ENCODE data around the gene CACNA2D3.

CACNA2D3 gene

DNA sequence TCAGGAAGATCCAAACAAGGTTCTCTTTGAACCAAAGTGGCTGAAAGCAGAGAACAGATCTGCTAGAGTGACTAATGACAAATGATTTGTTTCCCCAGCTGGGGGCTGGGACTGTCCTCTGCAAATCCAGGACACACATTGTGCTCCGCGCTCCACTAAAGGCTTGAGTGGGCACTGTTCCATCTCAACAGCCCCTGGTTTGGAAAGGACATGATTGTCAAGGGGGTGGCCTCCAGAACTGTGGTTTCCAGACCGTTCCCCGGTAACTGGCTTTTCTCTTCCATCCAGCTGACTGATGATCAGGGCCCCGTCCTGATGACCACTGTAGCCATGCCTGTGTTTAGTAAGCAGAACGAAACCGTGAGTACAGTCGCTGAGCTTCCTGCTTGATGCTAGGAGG lies 714.5 kb downstream of the CACNA2D3 start:
- DNase-seq (ENCODE audit: low read depth): no peak
- no peak overlapping the region for H3K4me3 ChIP-seq (ENCODE audit: low read length)
- TF ChIP-seq, protein P1, sequence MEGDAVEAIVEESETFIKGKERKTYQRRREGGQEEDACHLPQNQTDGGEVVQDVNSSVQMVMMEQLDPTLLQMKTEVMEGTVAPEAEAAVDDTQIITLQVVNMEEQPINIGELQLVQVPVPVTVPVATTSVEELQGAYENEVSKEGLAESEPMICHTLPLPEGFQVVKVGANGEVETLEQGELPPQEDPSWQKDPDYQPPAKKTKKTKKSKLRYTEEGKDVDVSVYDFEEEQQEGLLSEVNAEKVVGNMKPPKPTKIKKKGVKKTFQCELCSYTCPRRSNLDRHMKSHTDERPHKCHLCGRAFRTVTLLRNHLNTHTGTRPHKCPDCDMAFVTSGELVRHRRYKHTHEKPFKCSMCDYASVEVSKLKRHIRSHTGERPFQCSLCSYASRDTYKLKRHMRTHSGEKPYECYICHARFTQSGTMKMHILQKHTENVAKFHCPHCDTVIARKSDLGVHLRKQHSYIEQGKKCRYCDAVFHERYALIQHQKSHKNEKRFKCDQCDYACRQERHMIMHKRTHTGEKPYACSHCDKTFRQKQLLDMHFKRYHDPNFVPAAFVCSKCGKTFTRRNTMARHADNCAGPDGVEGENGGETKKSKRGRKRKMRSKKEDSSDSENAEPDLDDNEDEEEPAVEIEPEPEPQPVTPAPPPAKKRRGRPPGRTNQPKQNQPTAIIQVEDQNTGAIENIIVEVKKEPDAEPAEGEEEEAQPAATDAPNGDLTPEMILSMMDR (IDR thresholded peaks at IDR 0.05; ENCODE audit: insufficient read depth, low read depth, low read length, missing control alignments): no peak

DNA sequence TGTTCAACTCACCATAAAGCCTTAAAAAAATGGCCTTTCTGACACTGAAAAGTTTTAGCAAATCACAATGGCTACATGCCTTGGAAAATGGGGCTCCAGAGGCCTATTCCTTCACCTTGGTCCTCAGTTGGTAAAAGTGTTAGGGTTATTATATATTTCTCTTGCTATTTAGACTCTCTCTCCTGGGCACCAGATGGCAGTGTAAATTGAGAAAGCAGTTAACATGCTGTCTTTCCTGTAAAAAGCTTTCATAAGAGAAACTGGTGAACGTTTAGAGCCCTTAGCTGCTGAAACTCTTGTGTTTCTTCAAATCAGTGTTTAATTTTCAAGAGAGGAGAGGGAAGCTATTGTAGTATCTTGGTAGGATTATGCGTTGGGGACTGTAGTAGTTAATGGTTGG lies 715.6 kb downstream of the CACNA2D3 start:
- DNase-seq (ENCODE audit: low read depth): no peak
- no peak overlapping the region for H3K4me3 ChIP-seq (ENCODE audit: low read length)
- TF ChIP-seq, protein P1 (IDR thresholded peaks at IDR 0.05; ENCODE audit: insufficient read depth, low read depth, low read length, missing control alignments): no peak

- TF ChIP-seq, protein P1 (IDR thresholded peaks at IDR 0.05; ENCODE audit: insufficient read depth, low read depth, low read length, missing control alignments): no peak
- no peak overlapping the region for H3K4me3 ChIP-seq (ENCODE audit: low read length)
- no peak for DNase-seq (ENCODE audit: low read depth)
Measured at GRCh38 chr3:54841471-54841870, 719.1 kb downstream of the CACNA2D3 start.

GRCh38 chr3:54843352-54843751 lies 721.0 kb downstream of the CACNA2D3 start:
- DNase-seq (ENCODE audit: low read depth): no peak
- TF ChIP-seq, protein P1 (IDR thresholded peaks at IDR 0.05; ENCODE audit: insufficient read depth, low read depth, low read length, missing control alignments): no peak
- no peak overlapping the region for H3K4me3 ChIP-seq (ENCODE audit: low read length)

GRCh38 chr3:54844211-54844610 lies 721.9 kb downstream of the CACNA2D3 start:
- no peak for DNase-seq (ENCODE audit: low read depth)
- H3K4me3 ChIP-seq (ENCODE audit: low read length): no peak overlapping the region
- TF ChIP-seq, protein P1 (IDR thresholded peaks at IDR 0.05; ENCODE audit: insufficient read depth, low read depth, low read length, missing control alignments): no peak

- H3K4me3 ChIP-seq (ENCODE audit: low read length): no peak overlapping the region
- TF ChIP-seq, protein P1 (IDR thresholded peaks at IDR 0.05; ENCODE audit: insufficient read depth, low read depth, low read length, missing control alignments): no peak
- DNase-seq (ENCODE audit: low read depth): no peak
Measured at GRCh38 chr3:54845011-54845410, 722.7 kb downstream of the CACNA2D3 start.

DNA sequence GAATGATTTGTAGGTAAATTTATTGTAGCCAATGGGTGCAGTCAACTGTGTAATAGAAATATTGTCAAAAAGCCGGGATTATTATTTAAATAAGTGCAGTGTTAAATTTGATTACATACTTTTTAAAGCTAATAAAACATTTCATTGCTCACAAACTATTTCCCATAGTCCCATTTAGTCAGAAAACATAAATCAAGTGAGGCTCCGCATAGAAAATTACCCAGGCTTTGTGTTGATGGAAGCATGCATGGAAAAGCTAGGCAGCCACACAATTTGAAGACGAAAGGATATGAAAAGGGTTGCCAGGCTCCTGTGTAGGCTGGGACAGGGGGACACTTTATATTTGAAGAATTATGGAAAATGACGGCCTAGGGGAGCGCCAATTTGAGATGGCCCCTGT lies 723.2 kb downstream of the CACNA2D3 start:
- TF ChIP-seq, protein P1 (IDR thresholded peaks at IDR 0.05; ENCODE audit: insufficient read depth, low read depth, low read length, missing control alignments): no peak
- H3K4me3 ChIP-seq (ENCODE audit: low read length): no peak overlapping the region
- DNase-seq (ENCODE audit: low read depth): no peak

All from epithelial cell of esophagus (primary cell).